ENCODE data around the gene RAD54L2.
"Not testable (repeated sequence)": the region's sequence is repeated elsewhere in the genome, so short reads cannot be mapped to it uniquely, and the experiment has no call there.

RAD54L2 gene, protein sequence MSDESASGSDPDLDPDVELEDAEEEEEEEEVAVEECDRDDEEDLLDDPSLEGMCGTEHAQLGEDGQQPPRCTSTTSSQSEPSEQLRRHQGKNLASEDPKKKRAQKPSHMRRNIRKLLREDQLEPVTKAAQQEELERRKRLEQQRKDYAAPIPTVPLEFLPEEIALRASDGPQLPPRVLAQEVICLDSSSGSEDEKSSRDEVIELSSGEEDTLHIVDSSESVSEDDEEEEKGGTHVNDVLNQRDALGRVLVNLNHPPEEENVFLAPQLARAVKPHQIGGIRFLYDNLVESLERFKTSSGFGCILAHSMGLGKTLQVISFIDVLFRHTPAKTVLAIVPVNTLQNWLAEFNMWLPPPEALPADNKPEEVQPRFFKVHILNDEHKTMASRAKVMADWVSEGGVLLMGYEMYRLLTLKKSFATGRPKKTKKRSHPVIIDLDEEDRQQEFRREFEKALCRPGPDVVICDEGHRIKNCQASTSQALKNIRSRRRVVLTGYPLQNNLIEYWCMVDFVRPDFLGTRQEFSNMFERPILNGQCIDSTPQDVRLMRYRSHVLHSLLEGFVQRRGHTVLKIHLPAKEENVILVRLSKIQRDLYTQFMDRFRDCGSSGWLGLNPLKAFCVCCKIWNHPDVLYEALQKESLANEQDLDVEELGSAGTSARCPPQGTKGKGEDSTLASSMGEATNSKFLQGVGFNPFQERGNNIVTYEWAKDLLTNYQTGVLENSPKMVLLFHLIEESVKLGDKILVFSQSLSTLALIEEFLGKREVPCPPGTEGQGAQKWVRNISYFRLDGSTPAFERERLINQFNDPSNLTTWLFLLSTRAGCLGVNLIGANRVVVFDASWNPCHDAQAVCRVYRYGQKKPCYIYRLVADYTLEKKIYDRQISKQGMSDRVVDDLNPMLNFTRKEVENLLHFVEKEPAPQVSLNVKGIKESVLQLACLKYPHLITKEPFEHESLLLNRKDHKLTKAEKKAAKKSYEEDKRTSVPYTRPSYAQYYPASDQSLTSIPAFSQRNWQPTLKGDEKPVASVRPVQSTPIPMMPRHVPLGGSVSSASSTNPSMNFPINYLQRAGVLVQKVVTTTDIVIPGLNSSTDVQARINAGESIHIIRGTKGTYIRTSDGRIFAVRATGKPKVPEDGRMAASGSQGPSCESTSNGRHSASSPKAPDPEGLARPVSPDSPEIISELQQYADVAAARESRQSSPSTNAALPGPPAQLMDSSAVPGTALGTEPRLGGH (N-terminal part only)

DNA sequence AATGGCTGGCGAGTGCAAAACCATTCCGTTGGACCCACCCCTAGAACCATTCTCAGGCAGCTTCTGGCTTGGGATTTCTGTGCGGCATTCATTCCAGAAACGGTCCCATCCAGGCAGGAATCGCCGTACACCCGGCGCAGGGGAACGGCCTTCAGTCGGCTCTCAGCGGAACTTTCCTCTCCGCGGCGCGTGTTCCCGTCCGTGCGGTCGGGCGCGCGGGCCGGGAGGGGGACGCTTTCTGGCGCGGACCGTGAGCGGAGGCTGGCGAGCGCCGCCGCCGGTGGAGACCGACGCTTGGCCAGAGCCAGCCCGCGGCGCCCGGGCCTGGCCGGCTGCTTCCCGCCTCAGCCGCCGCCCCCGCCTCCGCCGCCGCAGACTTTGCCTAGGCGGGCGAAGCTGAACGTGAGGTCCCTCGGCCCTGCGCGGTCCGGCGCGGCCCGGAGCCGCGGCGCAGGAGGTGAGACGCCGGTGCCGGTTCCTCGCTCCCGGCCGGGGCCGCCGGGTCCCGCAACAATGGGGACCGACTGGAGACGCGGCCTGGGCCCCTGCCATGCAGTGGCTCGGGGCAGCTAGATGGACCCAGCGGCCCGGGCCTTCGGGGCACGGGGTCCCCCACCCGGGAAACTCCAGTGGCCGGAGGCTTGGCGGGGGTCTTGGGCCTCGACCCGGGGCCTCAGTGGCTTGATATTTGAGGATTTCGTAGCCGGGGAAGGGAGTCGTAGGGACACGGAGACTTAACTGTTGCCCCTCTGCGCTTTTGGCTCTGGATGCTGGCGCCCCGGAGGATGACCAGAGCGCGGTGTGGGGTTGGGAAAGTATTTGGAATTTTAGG, at the start of gene RAD54L2:
RAD54L2 (plus strand) TSS at position 261 of the 832 bp plus-strand sequence. CDS start 51,702 bp downstream, outside the sequence.
- DNase-seq = peak; percentile 81

DNA sequence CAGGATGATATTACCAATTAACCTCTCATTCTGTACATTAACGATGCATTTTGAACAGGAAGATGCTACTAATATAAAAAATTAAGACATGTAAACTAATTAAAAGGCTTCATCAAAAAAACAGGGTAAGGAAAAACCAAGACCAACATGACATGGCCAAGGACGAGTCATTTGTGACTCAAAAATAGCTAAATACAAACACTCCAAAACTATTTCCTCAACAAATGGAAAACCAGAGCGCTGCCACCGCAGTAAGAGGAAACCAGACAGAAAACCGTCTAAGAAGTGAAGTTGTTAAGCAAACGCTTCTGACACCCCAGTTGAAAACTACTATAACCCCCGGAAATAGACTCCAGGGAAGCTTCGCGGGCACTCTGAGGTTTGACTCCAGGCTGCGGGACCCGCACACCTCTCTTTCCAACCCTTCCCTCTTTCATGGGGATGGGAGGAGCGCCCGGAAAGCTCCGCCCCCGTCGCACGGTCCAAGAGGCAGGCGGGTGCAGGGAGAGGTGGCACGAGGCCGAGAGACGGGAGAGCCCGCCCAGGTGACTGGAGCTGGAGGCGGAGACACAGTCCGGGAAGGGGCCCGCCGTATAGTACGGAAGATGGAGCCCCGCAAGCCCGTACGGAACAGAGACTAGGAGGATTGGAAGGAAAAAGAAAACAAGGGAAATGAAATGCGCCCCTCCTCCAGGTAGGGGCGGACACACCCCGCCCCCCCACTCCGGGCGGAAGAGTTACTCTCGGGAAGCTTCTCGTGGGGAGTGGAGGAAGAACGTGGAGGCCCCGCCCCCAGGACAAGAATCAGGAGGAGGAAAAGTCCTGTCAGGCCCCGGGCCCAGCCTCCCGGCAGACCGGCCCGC, 39.4 kb upstream of the RAD54L2 start:
- DNase-seq = peak; percentile 93

DNA sequence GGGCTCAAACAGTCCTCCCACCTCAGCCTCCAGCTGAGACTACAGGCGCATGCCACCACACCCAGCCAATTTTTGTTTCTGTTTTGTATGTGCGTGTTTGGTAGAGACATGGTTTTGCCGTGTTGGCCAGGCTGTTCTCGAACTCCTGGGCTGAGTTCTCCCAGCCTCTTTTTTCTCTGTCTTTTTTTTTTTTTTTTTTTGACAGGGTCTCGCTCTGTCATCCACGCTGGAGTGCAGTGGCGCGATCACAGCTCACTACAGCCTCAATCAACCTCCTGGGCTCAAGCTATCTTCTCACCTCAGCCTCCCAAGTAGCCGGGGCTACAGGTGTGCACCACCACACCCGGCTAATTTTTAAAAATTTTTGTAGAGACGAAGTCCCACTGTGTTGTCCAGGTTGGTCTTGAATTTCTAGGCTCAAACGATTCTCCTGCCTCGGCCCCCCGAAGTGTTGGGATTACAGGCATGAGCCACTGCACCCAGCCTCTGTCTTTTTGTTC, 37.8 kb upstream of the RAD54L2 start:
- no peak for DNase-seq

DNA sequence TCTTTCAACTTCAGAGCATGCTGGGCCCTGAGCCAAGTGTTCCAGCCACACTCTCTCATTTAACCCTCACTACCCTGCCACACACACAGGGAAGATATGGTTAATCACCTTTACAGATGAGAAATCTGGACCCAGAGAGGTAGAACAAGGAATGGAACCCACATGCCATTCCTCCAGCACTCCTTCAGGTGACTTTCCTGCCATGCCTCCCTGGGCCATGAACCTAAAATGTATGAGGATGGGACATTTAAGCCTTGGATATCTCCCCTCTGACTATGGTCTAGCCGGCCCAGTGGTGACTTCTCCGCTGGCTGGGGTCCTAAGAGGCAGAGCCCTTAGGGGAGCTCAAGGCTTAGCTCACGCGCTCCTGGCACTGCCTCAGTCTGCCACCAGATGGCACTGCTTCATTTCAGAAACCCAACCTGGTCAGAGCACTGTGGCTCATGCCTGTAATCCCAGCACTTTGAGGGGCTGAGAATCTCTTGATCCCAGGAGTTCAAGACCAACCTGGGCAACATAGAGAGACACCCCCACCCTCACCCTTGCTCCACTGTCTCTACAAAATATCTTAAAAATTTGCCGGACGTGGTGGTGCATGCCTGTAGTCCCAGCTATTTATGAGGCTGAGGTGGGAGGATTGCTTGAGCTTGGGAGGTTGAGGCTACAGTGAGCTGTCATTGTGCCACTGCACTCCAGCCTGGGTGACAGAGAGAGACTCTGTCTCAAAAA, 36.5 kb upstream of the RAD54L2 start:
- peak; percentile 72 for DNase-seq

DNA sequence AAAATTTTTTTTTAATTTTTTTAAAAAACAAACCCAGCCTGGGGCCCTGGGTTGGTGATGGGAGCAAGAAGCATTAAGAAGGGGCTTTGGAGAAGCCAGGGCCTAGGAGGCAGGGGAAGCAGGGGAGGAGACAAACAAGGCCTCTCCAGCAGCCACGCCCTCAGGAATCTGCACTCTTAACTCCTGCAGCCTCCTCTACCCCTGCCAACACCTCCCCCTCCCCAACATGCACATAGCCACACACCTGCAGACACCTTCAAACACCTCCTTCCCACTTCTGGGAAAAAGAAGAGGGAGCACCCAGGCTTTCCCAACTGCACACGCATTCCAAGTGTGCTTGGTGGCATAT, 36.0 kb upstream of the RAD54L2 start:
- DNase-seq = no peak

DNA sequence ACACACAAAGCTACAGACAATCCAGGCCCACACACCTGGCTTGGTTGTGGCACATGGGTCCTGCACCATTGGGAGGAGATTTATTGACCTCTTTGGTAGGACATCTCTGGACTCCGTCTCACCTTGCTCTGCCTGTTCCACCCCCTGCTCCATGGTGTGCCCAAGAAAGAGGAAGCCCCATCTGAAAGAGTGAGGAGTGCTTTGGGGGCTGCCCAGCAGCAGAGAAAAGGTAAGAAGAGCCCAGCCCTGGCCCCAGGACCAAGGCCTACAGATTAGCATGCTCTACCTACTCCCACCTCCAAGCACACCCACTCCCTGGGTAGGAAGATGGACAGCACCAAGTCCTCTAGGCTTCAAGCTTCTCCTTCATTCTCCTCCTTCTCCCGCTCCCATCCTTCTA, 35.5 kb upstream of the RAD54L2 start:
- DNase-seq = no peak

DNA sequence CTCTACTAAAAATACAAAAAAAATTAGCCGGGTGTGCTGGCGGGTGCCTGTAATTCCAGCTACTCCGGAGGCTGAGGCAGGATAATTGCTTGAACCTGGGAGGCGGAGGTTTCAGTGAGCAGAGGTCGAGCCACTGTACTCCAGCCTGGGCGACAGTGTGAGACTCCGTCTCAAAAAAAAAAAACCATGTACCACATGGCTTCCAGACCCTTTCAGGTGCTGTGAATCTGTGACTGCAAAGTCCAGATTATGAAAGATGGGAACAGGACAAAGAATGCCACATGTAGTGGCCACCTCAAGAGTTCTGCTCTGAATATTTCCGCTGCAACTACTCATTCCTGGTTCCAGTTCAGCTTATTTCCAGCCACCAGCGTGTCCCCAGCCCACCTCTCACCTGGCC, 30.3 kb upstream of the RAD54L2 start:
- DNase-seq = no peak

DNA sequence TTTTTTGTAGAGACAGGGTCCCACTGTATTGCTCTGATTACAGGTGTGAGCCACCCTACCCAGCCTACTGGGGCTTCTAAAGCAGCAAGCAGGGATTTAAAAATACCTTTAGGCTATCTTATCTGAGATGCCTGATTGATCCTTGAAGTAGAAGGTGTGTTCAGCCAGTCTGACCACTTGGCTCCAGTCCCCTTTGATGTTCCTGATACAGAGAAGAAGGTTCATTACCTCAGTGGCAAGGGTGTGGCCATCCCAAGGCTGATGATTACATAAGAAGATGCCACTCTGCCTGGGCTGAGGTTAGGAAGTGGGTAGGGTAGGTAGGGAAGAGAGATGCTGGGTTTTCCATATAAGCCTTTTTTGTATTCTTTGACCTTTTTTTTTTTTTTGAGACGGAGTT, 27.5 kb upstream of the RAD54L2 start:
- no peak for DNase-seq

DNA sequence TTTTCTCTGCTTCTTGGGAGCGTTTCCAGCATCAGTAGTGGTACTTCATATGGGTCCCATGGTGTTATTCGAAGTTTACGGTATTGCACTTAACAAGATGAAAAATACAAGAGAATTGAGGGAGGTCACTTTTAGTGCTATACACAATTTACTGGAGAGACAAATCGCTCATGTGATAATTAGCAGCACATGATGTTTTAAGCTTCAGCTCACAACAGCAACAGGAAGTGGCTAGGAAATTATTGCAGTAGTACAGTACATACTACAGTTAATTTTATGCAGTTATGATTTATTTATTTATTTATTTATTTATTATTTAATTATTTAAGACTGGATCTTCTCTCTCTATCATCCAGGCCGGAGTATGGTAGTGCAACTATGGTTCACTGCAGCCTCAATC, 24.3 kb upstream of the RAD54L2 start:
- no peak for DNase-seq

DNA sequence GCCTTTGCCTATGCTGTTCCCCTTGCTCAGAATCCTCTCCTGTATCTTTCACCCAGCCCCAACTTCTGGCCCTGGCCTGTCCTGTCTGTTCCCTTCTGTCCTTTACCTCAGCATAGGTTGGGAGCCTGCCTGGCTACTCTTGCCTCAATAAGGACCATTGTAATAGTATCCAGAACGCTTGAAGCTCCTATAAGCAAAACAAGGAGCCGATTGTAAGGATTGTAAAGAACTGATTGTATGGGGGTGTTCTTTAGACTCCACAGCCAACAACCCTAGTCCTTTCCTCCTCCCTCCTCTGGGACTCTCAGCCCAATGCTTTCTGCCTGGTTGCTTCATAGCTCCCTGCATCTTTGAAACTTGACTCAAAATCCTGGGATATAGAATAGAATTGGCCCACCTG, 18.7 kb upstream of the RAD54L2 start:
- no peak for DNase-seq

DNA sequence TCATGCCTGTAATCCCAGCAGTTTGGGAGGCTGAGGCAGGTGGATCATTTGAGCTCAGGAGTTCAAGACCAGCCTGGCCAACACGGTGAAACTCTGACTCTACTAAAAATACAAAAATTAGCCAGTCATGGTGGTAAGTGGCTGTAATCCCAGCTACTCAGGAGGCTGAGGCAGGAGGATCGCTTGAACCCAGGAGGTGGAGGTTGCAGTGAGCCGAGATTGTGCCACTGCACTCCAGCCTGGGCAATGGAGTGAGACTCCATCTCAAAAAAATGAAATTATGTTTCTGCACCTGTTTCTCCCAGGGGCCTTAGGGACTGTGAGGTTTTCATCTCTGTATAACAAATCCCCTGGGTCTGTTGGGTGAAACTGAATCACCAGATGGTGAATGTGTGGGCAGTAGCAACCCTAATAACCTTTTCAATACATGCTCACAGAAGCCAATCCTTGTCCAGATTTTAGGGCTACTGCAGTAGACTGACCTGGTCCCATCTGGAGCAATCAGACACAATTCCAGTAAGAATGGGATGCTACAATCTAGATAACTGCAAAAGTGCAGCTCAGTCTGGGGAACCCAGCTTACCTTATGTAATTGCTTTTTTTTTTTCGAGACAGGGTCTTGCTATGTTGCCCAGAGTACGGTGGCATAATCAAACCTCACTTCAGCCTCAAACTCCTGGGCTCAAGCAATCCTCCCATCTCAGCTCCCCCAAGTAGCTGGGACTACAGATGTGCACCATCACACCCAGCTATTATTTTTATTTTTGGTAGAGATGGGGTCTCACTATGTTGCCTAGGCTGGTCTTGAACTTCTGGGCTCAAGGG, 17.4 kb upstream of the RAD54L2 start:
- DNase-seq = not testable (repeated sequence)

DNA sequence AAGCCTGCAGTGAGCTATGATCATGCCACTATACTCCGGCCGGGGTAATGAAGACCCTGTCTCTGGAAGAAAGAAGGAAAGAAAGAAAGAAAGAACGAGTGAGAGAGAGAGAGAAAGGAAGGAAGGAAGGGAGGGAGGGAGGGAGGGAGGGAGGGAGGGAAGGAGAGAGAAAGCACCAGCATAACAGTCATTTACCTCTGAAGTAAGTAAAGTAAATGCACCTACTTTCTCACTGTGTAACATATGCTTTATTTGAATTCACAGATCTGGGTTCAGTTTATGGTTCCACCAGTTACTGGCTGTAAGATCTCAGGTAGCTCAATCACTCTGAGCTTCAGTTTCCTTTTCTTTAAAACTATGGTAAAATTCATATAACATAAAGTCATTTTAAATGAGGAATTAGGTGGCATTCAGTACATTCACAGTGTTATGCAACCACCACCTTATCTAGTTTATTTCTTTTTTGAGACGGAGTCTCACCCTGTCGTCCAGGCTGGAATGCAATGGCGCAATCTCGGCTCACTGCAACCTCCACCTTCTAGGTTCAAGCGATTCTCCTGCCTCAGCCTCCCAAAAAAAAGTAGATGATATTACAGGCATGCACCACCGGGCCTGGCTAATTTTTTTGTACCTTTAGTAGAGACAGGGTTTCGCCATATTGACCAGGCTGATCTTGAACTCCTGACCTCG, 16.1 kb upstream of the RAD54L2 start:
- DNase-seq = no peak

DNA sequence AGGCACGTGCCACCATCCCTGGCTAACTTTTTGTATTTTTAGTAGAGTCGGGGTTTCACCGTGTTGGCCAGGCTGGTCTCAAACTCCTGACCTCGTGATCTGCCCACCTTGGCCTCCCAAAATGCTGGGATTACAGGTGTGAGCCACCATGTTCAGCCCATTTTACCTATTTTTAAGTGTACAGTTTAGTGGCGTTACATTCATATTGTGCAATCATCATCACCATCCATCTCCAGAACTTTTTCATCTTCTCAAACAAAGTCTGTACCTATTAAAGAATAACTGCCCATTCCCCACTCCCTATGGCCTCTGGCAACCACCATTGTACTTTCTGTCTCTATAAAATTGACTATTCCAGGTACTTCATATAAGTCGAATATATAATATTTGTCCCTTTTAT, 13.6 kb upstream of the RAD54L2 start:
- DNase-seq = not testable (repeated sequence)

DNA sequence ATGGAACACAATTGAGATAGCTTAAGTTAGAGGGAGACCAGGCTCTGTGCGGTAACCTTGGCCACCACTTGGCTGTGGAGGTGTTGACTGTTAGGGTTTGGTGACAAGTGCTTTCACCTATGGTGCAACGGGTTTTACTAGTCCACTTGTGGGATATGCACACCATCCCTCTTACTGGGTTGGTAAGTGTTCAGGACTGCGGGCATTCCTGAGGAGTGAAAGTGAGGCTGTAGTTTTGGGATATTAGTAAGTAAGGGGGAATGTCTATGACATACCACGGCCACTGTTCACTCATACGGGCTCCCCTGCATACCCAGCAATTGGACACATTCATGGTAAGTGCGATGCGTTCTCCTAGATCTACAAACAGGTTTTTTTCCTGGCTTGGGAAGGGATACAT, 8.0 kb upstream of the RAD54L2 start:
- no peak for DNase-seq

DNA sequence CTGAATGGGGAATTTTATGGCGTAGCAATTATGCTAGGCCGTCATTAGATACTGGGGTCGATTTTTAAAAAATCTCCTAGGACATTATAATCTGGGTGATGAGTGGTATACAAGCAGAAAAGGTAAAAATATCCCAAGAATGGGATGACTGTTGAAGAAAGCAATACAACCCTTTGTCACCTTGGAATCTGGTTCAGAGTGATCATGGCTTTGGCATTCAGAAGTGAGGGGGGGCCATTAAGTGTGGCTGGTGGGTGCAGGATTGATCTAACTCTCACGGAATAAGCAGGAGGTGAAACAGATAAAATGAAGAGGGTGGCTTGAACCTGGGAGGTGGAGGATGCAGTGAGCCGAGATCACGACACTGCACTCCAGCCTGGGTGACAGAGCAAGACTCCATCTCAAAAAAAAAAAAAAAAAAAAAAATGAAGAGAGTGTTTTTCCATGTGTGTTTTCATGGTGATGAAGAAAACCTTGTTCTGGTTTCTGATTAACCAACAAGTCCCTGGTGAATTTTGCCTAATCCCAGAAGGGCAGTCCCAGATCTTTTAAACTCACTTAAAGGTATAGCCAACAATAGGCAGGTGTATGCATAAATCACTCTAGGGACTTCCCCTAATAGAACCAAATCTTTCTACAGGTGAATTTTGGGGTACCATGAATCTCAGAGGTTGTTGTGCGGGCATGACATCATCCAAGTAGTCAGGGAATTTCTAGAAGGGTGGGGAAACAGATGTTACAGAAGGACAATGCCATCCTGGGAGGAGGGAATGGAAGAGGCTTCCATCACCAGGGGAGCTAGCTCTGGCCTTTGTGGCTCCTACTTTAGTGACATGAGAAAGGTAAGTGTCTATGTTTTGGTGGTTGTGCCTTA, 3.1 kb upstream of the RAD54L2 start:
- DNase-seq = no peak

DNA sequence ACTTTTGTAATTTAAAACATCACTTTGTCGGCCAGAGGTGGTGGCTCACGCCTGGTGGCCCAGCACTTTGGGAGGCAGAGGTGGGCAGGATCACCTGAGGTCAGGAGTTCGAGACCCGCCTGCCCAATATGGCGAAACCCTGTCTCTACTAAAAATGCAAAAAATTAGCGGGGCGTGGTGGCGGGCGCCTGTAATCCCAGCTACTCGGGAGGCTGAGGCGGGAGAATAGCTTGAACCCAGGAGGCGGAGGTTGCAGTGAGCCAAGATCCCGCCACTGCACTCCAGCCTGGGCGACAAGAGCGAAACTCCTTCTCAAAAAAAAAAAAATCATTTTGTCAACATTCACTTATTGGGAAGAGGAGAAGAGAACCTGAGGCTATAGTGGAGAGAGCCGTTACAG, 888 bp upstream of the RAD54L2 start:
- not testable (repeated sequence) for DNase-seq

DNA sequence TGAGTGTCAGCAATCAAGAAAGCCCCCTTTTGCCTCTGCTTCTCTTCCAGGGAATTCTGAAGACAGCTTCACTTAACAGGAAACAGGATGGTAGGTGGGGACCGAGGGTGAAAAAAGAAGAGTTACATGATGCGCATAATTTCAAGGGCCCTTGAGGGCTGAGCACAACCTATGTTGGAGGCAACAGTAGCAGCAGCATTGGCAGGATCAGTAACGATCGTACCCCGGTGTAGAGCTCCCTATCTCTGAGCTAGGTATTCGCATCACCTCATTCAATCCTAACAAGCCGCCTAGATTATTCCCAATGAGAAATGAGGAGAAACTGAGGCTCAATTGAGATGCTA, 432 bp upstream of the RAD54L2 start:
- peak; percentile 14 for DNase-seq
